HG02981 (cell line): ENCODE measurements around the gene MT1M.
"Not testable (repeated sequence)": the region's sequence is repeated elsewhere in the genome, so short reads cannot be mapped to it uniquely, and the experiment has no call there.

Experiments used
- ATAC-seq: cut with Tn5 transposase; IDR thresholded peaks from one replicate; pipeline ENCODE4 v1.9.1; 2021; ENCODE audit warnings: mild to moderate bottlenecking, moderate library complexity; ENCODE audit not compliant: unreplicated experiment

Gene MT1M

DNA sequence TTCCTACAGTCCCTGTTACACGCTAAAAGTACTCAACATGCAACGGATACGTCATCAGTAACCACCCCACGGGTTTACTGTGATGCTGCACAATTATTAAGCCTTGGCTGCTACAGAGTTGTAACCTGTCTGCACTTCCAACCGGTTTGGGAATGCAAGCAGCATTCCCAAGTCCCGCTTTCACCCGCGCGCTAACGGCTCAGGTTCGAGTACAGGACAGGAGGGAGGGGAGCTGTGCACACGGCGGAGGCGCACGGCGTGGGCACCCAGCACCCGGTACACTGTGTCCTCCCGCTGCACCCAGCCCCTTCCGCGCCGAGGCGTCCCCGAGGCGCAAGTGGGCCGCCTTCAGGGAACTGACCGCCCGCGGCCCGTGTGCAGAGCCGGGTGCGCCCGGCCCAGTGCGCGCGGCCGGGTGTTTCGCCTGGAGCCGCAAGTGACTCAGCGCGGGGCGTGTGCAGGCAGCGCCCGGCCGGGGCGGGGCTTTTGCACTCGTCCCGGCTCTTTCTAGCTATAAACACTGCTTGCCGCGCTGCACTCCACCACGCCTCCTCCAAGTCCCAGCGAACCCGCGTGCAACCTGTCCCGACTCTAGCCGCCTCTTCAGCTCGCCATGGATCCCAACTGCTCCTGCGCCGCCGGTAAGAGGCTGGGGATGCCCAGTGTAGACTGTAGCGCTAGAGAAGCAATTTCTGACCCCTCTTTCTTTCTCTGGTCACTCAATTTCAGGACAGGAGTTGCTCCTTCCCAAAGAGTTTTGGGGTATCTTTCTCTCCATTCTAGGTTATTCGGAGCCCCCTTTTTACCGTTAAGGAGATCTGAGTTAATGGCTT, 24.2 kb upstream of the MT1M start, which contains the start of gene MT2A:
Gene MT2A (plus strand): TSS at position 542 of the 833 bp plus-strand sequence. CDS start 72 bp downstream, at position 614.
- peak; percentile 87 for ATAC-seq

DNA sequence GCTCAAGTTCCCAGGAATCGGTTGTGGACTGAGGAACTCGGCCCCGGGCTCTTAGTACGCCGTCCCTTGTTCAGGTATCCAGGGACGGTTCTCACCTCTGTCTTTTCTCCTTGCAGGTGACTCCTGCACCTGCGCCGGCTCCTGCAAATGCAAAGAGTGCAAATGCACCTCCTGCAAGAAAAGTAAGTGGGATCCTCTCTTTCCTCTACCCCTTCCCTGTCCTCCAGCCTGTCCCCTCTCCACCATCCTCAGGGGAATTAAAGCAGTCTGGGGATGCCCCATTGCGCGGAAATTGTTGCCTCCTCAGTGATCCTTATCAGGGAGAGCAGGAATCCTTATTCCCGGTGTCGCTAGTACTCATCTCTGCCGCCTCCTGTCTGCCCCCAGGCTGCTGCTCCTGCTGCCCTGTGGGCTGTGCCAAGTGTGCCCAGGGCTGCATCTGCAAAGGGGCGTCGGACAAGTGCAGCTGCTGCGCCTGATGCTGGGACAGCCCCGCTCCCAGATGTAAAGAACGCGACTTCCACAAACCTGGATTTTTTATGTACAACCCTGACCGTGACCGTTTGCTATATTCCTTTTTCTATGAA, 23.5 kb upstream of the MT1M start:
- no peak for ATAC-seq

DNA sequence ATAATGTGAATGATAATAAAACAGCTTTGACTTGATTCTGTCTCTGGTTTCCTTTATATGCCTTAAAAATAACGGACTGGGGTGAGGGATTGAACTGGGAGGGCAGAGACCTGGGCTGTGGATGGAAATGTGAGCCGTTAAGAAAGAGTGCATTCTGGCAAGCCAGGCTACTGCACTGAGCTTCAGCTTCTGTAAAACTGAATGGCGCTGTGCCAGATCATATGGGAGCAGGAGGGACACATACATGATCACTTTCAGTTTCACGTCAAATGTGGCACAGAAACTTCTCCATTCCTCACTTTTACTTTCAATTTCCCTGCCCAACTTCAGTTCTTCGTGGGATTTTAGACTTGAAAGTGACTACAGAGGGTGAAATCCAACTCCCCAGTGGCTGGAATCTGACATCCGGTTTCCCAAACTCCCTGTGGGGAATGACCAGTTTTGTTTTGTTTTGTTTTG, 23.0 kb upstream of the MT1M start:
- ATAC-seq = peak; percentile 42

DNA sequence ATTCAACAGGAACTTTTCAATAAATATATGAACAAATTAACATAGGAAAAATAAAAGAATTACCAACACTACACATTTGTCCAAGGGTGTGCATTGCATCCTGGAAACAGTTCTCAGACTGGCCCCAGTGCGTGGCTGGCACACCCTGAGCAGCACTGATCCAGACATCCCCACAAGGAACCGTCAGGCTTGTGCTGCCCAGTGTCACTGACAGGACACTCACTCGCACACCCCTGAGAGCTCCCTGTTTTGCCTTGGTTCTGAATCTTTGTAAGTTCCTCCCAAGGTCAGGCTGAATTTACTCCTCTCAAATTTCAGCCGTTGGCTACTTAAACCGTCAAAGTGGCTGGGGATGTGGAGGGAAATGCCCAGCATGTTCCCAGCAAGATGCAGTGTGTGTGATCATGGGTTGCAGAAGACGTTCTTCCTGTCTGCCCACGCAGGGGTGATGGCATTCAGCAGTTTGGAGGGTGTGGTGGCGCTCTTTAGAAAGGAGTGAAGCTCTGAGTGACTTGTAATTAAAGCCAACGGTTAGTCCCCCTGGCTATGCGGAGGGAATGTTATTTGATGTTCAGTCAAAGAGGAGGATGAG, 22.3 kb upstream of the MT1M start:
- no peak for ATAC-seq

DNA sequence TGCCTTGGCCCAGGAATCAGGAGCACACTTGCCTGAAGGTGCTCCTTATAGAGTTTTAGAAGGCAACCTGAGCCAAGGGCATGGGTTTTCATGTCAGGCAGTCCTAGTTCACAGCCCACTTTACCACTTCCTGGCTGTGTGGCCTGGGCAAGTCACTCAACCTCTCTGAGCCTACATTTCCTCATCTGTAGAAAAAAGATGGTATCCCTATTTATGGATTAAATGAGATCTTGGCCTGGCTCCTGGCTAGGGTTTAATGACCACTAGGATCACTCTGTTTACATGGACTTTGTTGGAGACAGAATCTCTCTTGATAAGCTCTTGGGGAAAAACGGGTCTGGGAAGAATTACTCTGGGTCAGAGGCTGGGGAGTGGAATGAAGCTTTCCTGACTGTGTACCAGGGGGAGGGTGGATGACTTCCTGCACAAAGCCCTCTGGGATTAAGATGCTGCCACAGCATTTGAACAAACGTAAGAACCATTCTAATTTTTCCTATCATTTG, 21.8 kb upstream of the MT1M start:
- no peak for ATAC-seq

DNA sequence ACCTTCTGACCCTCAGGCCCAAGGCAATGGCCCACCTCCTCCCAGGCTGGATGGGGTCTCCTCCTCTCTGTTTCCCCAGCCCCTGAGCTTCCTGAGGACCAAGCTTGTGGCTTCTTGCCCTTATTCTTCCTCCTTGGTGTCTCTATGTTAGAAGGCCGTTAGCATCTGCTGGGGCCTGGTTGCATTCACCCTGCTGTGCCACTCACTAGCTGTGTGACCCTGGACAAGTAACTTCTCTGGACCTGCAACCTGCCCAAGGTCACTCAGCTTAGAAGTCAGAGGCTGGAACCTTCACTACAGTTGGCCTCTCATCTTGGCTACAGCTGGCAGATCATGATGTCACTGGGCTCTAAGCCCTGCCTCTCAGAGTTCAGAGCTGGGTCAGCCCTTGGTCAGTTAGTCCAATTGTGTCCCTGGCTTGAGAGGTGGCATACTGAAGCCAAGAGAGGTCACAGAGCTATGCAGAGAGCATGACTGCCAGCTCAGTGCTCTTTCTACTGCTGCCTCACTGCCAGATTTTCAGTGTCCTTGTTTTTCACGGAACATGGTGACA, 21.1 kb upstream of the MT1M start:
- ATAC-seq = no peak

DNA sequence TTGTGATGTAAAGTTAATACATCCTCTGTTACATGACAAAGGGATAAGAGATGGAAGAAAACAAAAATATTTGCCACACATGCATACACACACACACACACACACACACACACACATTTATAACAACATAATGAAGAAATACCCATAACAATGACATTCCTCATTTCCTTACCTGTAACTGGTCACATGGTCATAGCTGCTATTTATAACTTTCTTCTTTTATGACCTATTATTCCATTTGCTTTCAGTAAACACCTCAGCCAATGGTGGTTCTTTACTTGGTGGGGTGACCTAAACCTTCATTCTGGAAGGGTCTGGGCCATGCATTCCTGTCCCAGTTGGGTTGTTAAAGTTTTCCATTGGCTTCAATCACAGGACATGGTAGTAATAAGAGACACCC, 18.8 kb upstream of the MT1M start:
- ATAC-seq = no peak

DNA sequence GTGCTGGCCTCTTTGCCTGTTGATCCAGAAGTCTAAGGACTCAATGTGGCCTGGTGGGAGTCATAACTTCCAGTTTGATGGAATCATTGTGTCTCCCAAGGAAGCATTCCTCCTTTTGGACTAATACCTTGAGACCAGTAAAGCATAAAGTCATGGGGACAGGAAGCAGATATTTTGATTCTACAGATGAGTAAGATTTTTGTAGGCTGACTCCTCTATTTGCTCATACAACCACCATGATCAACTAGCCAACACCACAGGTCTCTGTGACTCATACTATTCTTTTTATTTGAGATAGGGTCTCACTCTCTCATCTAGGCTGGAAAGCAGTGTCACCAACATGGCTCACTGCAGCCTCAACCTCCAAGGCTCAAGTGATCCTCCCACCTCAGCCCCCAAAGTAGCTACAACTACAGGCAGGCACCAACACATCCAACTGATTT, 17.9 kb upstream of the MT1M start:
- peak; percentile 55 for ATAC-seq

DNA sequence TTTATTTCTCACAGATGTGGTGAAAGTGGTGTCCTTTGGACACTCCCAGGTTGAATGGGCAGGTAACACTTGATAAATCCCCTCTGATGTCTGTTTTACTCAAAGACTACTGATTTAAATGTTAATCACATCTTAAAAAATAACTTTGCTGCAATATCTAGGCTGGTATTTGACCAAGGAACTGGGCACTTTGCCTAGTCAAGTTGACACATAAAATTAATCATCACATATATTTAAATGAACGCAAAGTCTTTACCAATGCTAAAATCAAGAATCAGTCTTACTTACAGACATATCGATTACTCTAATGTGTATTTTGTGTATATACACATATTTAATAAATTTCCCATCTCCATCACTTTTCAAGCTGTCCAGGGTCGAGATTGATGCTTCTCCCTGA, 17.1 kb upstream of the MT1M start:
- no peak for ATAC-seq

DNA sequence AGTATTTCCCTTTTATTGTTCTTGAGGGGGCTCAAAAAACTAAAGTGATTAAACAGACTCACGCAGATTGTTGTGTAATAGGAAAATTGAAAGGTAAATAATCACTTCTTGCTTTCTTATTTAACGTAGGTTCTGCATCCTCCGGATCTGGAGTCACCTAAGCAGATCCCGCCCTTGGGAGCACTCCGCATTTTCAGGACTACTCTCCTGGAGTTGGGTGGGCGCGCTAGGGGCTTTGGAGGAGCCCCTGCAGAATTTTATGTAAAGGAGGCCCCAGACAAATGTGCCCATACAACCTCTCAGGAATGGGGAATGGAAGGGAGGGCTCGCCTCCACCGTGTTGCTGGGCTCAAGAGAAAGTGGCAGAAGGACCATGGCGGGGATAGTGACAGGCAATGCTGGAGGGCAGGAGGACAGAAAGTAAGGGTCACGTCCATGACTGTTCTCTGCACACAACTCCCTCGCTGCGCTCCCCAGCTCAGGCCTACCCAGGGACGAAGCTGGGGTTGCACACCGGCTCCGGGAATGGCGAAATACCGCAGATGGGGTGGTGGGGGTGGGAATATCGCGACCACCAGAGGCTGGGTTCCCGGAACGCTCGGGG, 15.7 kb upstream of the MT1M start:
- ATAC-seq = no peak

DNA sequence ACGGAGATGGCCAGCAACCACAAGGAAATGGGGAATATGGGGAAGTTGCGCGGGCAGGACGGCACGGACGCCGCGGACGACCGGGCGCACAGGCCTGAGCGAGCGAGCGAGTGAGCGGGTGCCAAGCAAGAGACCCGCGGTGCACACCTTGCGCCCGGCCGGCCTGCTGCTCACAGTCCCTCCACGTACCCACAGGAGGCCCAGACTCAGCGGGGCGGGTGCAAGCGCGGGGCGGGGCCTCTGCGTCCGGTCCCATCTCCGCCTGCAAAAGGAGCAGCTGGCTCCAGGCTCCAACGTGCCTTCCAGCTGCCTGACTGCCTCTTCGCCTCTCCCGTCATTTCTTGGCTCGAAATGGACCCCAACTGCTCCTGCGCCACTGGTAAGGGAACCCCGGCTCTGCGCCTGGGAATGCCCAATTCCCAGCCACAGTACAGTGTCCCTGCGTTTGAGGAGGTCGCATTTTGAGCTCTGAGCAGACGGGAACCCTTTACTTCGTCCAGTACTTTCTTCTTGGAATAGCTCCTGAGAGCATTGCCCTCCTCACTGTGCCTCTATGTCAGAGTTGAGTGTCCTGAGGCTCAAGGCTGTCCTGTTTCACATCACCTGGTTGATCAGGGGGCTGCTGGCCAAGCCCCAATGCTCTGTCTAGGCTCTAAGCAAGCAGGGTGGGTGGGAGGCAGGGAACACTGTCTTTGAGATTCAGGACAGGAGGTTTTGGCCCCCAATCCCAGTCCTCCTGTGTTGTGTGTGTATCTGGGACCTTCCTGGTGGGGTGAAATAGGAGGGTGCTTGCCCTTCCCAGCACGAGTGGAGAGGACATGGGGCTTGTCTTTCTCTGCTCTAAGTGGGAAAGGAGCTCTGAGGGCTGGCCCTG, 15.0 kb upstream of the MT1M start:
- no peak for ATAC-seq

DNA sequence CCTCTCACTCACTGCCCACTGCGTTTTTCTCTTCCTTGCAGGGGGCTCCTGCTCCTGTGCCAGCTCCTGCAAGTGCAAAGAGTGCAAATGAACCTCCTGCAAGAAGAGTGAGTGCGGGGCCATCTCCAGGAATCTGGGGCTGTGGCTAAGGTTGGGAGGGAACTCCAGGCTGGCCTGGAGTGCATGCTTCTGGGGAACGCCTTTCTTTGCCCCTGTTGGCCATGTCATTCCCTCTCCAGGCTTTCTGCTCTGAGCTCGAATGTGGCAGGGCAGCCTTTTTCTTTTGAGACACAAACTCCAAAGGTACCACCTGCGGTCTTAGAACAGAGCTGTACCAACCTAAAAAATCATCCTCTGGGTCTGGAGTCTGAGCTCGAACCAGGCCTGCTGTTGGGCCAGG, 14.3 kb upstream of the MT1M start:
- ATAC-seq = no peak

DNA sequence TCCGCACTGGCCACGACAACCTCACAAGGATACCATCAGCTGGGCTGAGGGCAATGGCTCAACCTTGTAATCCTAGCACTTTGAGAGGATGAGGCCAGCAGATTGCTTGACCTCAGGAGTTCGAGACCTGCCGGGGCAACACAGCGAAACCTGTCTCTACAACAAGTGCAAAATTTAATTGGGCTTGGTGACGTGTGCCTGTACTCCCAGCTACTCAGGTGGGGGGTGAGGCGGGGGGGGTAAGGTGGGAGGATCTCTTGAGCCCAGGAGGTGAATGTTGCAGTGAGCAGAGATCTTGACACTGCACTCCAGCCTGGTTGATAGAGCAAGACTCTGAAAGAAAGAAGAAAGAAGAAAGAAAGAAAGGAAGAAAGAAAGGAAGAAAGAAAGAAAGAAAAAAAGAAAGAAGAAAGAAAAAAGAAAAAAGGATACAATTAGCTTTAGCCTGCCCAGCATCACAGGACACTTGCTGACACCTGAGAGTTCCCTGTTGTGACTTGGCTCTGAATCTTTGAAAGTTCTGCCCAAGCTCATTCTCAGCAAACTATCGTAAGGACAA, 12.0 kb upstream of the MT1M start:
- ATAC-seq = no peak

DNA sequence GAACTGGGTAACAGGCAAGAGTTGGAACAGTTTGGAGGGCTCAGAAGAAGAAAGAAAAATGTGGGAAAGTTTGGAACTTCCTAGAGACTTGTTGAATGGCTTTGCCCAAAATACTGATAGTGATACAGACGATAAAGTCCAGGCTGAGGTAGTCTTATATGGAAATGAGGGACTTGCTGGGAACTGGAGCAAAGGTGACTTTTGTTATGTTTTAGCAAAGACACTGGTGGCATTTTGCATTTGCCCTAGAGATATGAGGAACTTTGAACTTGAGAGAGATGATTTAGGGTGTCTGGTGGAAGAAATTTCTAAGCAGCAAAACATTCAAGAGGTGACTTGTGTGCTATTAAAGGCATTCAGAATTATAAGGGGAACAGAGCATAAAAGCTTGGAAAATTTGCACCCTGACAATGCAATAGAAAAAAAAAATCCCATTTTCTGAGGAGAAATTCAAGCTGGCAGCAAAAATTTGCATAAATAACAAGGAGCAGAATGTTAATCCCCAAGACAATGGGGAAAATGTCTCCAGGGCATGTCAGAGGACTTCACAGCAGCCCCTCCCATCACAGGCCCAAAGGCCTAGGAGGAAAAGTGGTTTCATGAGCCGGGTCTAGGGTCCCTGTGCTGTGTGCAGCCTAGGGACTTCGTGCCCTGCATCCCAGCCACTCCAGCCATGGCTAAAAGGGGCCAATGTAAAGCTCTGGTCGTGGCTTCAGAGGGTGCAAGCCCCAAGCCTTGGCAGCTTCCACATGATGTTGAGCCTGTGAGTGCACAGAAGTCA, 10.6 kb upstream of the MT1M start:
- not testable (repeated sequence) for ATAC-seq

DNA sequence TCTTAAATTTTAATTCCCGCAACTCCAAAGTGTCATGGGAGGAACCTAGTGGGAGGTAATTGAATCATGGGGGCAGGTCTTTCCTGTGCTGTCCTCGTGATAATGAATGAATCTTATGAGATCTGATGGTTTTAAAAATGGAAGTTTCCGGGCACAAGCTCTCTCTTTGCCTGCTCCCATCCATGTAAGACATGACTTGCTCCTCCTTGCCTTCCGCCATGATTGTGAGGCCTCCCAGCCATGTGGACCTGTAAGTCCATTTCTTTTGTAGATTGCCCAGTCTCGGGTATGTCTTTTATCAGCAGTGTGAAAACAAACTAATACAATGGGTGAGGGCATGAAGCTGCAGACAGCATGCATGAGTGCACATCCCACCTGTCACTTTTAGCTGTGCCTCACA, 9.3 kb upstream of the MT1M start:
- not testable (repeated sequence) for ATAC-seq

DNA sequence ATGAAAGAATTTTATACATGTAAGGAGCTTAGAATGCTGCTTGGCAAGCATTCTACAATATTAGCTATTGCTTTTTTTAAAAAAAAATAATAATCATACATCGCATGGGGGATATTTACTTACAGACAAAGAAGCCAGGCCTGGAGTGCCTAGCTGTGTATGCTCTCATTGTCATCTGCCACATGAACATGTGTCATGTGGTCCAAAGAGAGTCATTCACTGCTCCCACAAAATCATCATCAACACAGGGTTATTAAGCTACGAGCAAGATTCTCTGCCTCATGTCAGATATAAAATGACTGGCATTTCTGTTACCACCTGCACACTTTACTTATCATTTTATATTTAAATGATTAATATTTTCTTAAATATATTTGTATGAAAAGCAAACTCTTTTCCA, 8.8 kb upstream of the MT1M start:
- no peak for ATAC-seq

DNA sequence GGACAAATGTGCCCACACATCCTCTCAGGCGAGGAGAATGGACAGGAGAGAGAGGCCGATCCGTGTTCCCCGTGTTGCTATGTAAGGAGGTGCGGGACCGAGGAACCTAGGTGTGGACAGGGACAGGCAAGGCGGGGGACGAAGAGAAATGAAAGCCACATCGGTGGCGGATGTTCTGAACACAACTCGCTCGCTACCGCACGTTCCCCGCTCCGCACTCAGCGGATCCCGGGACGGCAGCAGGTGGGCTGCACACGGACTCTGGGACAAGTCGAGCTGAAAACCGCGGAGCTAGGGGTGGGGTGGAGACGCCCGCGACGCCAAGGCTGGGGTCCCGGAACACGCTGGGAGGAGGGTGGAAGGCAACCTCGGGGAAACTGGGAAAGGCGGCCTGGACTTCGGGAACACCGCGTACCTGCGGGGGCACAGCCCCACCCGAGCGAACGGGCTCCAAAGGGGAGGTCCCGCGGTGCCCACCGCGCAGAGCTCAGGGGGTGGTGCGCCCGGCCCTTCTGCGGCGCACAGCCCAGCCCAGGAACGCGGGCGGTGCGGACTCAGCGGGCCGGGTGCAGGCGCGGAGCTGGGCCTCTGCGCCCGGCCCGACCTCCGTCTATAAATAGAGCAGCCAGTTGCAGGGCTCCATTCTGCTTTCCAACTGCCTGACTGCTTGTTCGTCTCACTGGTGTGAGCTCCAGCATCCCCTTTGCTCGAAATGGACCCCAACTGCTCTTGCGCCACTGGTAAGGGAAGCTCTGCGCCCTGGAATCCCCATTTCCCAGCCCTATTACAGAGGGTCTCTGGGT, 7.1 kb upstream of the MT1M start, which contains the start of gene MT1E:
Gene MT1E (plus strand): TSS at position 642 of the 803 bp plus-strand sequence. CDS start 71 bp downstream, at position 713.
- peak; percentile 58 for ATAC-seq
